NCI-H1417 treated with DMSO at 0.1 percent for 48 hours (cell line): Measurements from ENCODE around the gene GPAT3.

Experiments
- DNase-seq: peaks from one replicate; lab custom pipeline; 2025; lab: John Stamatoyannopoulos, UW

The GPAT3 gene

GRCh38 chr4:83644677-83645659 is 109.1 kb downstream of the GPAT3 start:
- peak; percentile 9 for DNase-seq

GRCh38 chr4:83646538-83647239 is 110.8 kb downstream of the GPAT3 start:
- no peak for DNase-seq

GRCh38 chr4:83651846-83652245 is 115.9 kb downstream of the GPAT3 start:
- DNase-seq, result no peak
